Lower leg skin (tissue), 3 donors: Measurements from ENCODE around the gene SYNGR3.

ENCODE experiments used
- POLR2A ChIP-seq, 2 donors: fragments of 450-650 bp; IDR thresholded peaks; one replicate each; pipeline ENCODE4 v1.6.1; 2016 to 2017; ENCODE audit warnings: antibody characterized with exemption in 2 of 2, mild to moderate bottlenecking in 1 of 2, moderate library complexity in 1 of 2
- TF ChIP-seq, protein P1 (sequence below), 3 donors: fragments of 450-650 bp; IDR thresholded peaks; one replicate each; pipeline ENCODE4 v1.5.1; 2016; ENCODE audit warnings: antibody characterized with exemption in 3 of 3, mild to moderate bottlenecking in 3 of 3, moderate library complexity in 2 of 3

GRCh38 chr16:1985466-1986150, 4.2 kb upstream of the SYNGR3 start:
- TF ChIP-seq, protein P1, sequence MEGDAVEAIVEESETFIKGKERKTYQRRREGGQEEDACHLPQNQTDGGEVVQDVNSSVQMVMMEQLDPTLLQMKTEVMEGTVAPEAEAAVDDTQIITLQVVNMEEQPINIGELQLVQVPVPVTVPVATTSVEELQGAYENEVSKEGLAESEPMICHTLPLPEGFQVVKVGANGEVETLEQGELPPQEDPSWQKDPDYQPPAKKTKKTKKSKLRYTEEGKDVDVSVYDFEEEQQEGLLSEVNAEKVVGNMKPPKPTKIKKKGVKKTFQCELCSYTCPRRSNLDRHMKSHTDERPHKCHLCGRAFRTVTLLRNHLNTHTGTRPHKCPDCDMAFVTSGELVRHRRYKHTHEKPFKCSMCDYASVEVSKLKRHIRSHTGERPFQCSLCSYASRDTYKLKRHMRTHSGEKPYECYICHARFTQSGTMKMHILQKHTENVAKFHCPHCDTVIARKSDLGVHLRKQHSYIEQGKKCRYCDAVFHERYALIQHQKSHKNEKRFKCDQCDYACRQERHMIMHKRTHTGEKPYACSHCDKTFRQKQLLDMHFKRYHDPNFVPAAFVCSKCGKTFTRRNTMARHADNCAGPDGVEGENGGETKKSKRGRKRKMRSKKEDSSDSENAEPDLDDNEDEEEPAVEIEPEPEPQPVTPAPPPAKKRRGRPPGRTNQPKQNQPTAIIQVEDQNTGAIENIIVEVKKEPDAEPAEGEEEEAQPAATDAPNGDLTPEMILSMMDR (IDR thresholded peaks at IDR 0.05): no peak
- no peak for TF ChIP-seq POLR2A (IDR thresholded peaks at IDR 0.05)
